Measurements from ENCODE around the gene EFHD2.
"Not testable (repeated sequence)": the region's sequence is repeated elsewhere in the genome, so short reads cannot be mapped to it uniquely, and the experiment has no call there.

Gene EFHD2

DNA sequence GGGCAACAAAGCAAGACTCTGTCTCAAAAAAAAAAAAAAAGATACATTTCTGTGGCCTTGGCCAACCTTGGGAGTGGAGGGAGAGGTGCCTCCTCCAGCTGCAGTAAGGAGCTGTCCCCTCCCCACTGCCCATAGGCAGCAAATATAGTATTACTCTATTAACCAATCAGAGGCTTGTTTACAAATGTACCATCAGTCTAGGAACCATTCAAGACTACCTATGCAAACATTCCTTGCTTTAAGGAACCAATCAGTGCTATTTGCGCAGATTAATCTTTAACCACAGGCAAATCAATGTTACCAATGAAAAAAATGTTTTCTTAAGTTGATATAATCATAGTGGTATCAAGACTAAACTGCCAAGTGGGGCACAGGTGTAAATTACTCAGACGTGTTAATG is 47.9 kb downstream of the EFHD2 start:
- no peak for DNase-seq

GRCh38 chr1:15458388-15458787 is 48.7 kb downstream of the EFHD2 start:
- DNase-seq: not testable (repeated sequence)

- DNase-seq: no peak
These were observed 50.4 kb downstream of the EFHD2 start for GRCh38 chr1:15459771-15460707.

DNA sequence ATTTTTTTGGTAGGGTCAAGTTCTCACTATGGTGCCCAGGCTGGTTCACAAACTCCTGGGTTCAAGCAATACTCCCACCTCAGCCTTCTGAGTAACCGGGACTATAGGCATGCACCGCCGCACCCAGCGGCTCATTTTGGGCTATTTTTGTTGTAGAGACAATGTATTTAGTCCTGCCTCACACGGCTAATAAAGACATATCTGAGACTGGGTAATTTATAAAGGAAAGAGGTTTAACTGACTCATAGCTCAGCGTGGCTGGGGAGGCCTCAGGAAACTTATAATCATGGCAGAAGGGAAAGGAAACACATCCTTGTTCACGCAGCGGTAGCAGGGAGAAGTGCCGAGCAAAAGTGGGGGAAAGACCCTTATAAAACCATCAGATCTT is 51.0 kb downstream of the EFHD2 start:
- DNase-seq: no peak

- DNase-seq: not testable (repeated sequence)
These were observed 53.5 kb downstream of the EFHD2 start for GRCh38 chr1:15463064-15463800.

GRCh38 chr1:15463926-15464322 is 54.2 kb downstream of the EFHD2 start:
- DNase-seq: not testable (repeated sequence)

- DNase-seq: no peak
These were observed 56.0 kb downstream of the EFHD2 start for GRCh38 chr1:15465674-15466073.

DNA sequence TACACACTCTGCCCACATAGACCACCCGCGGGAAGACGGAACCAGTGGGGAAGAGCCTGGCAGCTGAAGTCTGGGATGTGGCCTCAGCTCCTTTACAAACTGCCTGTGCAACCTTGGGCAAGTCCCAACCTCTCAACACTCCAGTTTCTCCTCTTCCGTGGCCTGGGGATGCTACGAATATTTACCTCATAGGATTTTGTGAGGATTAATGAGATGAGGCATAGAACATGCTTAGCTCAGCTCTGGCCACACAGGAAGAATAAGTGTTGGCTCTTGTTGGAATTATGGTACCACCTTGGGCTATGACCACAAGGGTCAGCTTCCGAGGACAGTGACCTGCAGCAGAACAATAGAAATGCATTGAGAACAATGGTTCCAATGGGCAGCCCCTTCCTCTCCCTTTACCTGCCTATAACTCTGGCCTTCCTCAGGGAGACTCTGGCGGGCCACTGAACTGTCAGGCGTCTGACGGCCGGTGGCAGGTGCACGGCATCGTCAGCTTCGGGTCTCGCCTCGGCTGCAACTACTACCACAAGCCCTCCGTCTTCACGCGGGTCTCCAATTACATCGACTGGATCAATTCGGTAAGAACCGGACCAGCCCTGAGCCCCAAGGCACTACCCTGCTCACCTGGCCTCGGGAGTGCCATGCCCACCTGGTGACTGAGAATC is 57.4 kb downstream of the EFHD2 start:
- DNase-seq: not testable (repeated sequence)

DNA sequence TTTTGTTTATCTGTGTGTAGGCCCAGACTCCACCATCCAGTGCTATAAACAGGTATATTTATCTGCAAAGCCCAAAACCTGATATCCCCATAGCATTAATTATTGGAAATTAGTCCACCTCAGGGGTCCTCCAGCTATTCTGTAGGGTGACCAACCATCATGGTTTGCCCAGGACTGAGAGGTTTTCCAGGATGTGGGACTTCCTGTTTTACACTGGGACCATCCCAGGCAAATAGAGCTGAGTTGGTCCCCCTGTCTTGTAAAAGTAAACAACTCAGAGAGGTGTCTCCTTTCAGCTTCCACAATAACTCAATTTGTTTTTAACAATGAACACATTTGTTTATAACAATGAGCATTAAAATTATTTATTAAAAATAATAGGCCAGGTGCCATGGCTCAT is 58.5 kb downstream of the EFHD2 start:
- DNase-seq: no peak

- no peak for DNase-seq
These were observed 59.7 kb downstream of the EFHD2 start for GRCh38 chr1:15469361-15469760.

GRCh38 chr1:15469821-15470448 is 60.2 kb downstream of the EFHD2 start:
- DNase-seq: not testable (repeated sequence)

DNA sequence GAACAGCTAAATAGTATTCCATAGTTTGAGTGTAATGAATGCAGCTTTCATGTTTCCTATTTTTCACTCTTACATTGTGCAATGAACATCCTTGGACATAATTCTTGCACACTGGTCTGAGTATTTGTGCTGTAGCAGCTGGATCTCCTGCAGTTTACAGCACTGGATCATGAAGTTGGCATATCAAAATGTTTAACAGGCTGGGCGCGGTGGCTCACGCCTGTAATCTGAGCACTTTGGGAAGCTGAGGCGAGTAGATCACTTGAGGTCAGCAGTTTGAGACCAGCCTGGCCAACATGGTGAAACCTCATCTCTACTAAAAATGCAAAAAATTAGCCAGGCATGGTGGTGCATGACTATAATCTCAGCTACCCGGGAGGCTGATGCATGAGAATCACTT is 61.4 kb downstream of the EFHD2 start:
- not testable (repeated sequence) for DNase-seq

GRCh38 chr1:15471723-15472122 is 62.0 kb downstream of the EFHD2 start:
- not testable (repeated sequence) for DNase-seq

- DNase-seq: no peak
These were observed 62.9 kb downstream of the EFHD2 start for GRCh38 chr1:15472587-15472986.

GRCh38 chr1:15475752-15476314 is 66.1 kb downstream of the EFHD2 start, which contains the start of gene CELA2B:
TSS of gene CELA2B (plus strand) at chr1:15476104. CDS start at chr1:15476126, 22 bp downstream.
- DNase-seq: no peak

GRCh38 chr1:15476927-15477326 is 67.2 kb downstream of the EFHD2 start:
- DNase-seq: no peak

DNA sequence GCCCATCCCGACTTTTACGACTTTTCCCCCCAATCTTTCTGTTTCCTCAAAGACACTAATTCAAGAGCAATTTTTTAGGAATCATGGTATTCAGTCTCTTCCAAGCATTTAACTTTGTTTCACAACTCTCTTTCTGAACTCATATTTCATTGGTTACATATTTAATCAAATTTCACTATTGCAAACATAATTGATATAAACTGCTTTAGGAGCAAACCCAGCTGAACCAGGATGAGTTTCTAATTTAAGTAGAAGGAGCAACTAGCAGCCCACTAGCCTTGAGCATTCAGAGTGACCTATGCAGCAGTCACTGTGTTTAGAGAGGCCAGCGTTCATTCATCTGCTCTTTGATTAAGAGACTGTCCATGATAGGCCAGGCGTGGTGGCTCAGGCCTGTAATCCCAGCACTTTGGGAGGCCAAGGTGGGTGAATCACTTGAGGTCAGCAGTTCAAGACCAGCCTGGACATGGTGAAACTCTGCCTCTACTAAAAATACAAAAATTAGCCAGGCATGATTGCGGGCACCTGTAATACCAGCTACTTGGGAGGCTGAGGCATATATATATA is 68.0 kb downstream of the EFHD2 start:
- DNase-seq: no peak
